DOHH2 (cell line): ENCODE data around the gene CREB1.

Source experiments
- CTCF ChIP-seq: fragments of 200-600 bp; sonication (generic); IDR thresholded peaks from one replicate; pipeline ENCODE4 v1.5.1; 2014; ENCODE audit warnings: antibody characterized with exemption, mild to moderate bottlenecking, low read depth, low read length; ENCODE audit not compliant: poor library complexity, severe bottlenecking
- EZH2phosphoT487 ChIP-seq: fragments of 200-600 bp; sonication (generic); IDR thresholded peaks from 2 replicates; pipeline ENCODE4 v1.6.1; 2017; ENCODE audit warnings: borderline replicate concordance, mild to moderate bottlenecking, antibody characterized with exemption, low read length, moderate library complexity, mixed read lengths

DNA sequence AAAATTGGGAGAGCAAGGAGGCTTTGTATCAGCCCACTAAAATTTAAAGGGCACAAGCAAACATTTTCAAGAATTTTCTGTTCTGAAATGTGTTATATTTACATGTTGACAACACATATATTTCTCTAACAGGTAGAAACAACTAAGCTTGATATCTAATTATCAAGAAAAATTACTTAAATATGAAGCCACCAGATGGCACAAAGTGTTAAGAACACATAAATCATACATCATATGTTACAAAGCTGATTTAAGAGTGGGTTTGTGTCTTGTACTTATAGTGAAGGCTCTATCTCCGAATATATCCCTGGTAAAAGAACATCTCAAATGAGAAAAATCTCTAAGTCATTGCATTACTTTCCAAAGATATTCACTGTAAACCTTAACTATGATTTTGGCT, 19.6 kb upstream of the CREB1 start:
- no peak for TF ChIP-seq CTCF
- TF ChIP-seq EZH2phosphoT487 = no peak
